Measurements from ENCODE around the gene C1QC.

- TF ChIP-seq POLR2AphosphoS5 (IDR thresholded peaks at IDR 0.05; ENCODE audit: borderline replicate concordance, low read depth, low read length) (no peak), EZH2 (IDR thresholded peaks at IDR 0.05) (no peak)
These were observed 21.7 kb upstream of the C1QC start for GRCh38 chr1:22621761-22622160.

Measured in SK-N-MC (cell line).